ENCODE measurements around the gene RPL22L1. TPM values are rescaled to one million over a fixed set of nuclear protein-coding genes. Genes with fewer than 3 reads are reported as not detected.
"Not testable (repeated sequence)": the region's sequence is repeated elsewhere in the genome, so short reads cannot be mapped to it uniquely, and the experiment has no call there.

RPL22L1 gene
- total RNA-seq, 4 donors from 2014 or later: 27.5 to 65.2 (median 29.0) TPM

- Histone ChIP-seq H3K36me3 (no peaks in the 10 kb centered on the region), H3K27ac (no peak overlapping the region), H3K4me1 (no peaks in the 10 kb centered on the region), H3K4me3 (no peak overlapping the region), H3K9me3 (no peaks in the 10 kb centered on the region), H3K27me3 (no peaks in the 10 kb centered on the region)
- DNase-seq: no peak
- TF ChIP-seq, protein P1, sequence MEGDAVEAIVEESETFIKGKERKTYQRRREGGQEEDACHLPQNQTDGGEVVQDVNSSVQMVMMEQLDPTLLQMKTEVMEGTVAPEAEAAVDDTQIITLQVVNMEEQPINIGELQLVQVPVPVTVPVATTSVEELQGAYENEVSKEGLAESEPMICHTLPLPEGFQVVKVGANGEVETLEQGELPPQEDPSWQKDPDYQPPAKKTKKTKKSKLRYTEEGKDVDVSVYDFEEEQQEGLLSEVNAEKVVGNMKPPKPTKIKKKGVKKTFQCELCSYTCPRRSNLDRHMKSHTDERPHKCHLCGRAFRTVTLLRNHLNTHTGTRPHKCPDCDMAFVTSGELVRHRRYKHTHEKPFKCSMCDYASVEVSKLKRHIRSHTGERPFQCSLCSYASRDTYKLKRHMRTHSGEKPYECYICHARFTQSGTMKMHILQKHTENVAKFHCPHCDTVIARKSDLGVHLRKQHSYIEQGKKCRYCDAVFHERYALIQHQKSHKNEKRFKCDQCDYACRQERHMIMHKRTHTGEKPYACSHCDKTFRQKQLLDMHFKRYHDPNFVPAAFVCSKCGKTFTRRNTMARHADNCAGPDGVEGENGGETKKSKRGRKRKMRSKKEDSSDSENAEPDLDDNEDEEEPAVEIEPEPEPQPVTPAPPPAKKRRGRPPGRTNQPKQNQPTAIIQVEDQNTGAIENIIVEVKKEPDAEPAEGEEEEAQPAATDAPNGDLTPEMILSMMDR (IDR thresholded peaks at IDR 0.05): no peak
- TF ChIP-seq POLR2A (IDR thresholded peaks at IDR 0.05): no peak
Measured at GRCh38 chr3:170889630-170890029, 19.6 kb upstream of the RPL22L1 start.

- H3K4me3 ChIP-seq: no peak overlapping the region
- H3K36me3 ChIP-seq: no peaks in the 10 kb centered on the region
- no peaks in the 10 kb centered on the region for H3K9me3 ChIP-seq
- DNase-seq: no peak
- no peak overlapping the region for H3K27ac ChIP-seq
- no peaks in the 10 kb centered on the region for H3K27me3 ChIP-seq
- no peaks in the 10 kb centered on the region for H3K4me1 ChIP-seq
- TF ChIP-seq, protein P1 (IDR thresholded peaks at IDR 0.05): no peak
- TF ChIP-seq POLR2A (IDR thresholded peaks at IDR 0.05): no peak
Measured at GRCh38 chr3:170889132-170889531, 19.1 kb upstream of the RPL22L1 start.

DNA sequence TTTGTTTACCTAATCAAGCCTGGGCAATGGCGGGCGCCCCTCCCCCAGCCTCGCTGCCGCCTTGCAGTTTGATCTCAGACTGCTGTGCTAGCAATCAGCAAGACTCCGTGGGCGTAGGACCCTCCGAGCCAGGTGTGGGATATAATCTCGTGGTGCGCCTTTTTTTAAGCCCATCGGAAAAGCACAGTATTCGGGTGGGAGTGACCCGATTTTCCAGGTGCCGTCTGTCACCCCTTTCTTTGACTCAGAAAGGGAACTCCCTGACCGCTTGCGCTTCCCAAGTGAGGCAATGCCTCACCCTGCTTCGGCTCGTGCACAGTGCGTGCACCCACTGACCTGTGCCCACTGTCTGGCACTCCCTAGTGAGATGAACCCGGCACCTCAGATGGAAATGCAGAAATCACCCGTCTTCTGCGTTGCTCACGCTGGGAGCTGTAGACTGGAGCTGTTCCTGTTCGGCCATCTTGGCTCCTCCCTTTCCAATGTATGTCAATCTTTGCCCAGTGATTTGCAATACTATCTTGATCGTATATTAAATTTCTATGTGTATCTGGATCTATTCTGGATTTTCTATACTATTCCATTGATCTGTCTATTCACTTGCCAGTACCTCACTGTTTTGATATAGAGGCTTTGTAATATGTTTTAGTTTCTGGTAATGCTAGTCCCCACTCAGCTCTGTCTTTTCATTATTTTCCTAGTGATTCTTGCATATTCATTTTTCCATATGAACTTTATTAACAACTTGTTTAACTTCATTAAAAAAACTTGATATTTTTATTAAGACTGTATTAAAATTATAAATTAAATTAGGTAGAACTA lies 14.3 kb upstream of the RPL22L1 start:
- not testable (repeated sequence) for H3K27ac ChIP-seq, H3K27me3 ChIP-seq, H3K4me3 ChIP-seq, H3K4me1 ChIP-seq, H3K36me3 ChIP-seq, DNase-seq, H3K9me3 ChIP-seq

DNA sequence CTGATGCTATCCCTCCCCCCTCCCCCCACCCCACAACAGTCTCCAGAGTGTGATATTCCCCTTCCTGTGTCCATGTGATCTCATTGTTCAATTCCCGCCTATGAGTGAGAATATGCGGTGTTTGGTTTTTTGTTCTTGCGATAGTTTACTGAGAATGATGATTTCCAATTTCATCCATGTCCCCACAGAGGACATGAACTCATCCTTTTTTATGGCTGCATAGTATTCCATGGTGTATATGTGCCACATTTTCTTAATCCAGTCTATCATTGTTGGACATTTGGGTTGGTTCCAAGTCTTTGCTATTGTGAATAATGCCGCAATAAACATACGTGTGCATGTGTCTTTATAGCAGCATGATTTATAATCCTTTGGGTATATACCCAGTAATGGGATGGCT lies 8.7 kb upstream of the RPL22L1 start:
- not testable (repeated sequence) for H3K27ac ChIP-seq, H3K4me3 ChIP-seq, H3K9me3 ChIP-seq, H3K27me3 ChIP-seq, DNase-seq, H3K36me3 ChIP-seq, H3K4me1 ChIP-seq

DNA sequence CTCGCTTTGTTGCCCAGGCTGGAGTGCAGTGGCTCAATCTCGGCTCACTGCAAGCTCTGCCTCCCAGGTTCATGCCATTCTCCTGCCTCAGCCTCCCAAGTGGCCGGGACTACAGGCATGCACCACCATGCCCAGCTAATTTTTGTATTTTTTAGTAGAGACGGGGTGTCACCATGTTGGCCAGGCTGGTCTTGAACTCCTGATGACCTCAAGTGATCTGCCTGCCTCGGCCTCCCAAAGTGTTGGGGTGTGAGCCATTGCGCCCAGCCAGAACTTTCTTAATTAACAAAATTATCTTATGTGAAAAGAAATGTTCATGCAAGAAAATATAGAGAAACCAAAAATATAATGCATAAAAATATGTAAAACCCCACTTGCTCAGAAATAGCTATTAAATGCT lies 7.3 kb upstream of the RPL22L1 start:
- H3K9me3 ChIP-seq, H3K27me3 ChIP-seq, H3K4me3 ChIP-seq, H3K4me1 ChIP-seq, H3K27ac ChIP-seq, DNase-seq, H3K36me3 ChIP-seq: not testable (repeated sequence)

DNA sequence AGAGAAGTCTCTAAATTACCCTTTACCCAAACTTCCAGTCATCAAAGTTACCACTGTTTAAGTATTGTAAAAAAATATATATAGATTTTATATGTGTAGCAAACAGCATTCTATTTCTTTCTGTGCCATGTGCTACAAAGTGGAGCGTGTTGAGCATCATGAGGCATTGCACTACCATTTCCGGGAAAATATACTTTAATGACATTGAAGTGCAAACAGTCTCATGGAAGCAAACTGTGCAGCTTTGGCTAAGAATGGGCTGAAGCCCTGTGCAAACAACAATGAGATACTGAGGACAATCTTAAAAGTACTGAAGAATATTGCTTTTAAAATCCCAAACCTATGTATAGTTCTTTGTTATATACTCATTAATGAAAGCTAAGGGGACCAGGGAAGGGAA lies 6.5 kb upstream of the RPL22L1 start:
- no peak overlapping the region for H3K27ac ChIP-seq
- no peak for DNase-seq
- H3K4me1 ChIP-seq: no peaks in the 10 kb centered on the region
- H3K27me3 ChIP-seq: no peaks in the 10 kb centered on the region
- no peak for TF ChIP-seq POLR2A (IDR thresholded peaks at IDR 0.05)
- TF ChIP-seq, protein P1 (IDR thresholded peaks at IDR 0.05): no peak
- no peaks in the 10 kb centered on the region for H3K9me3 ChIP-seq
- H3K36me3 ChIP-seq: no peaks in the 10 kb centered on the region
- H3K4me3 ChIP-seq: no peak overlapping the region

GRCh38 chr3:170869239-170869590 lies 780 bp downstream of the RPL22L1 start:
- no peak for DNase-seq
- Histone ChIP-seq H3K27ac (peak overlapping the region; percentile 78 to 87 (median 87)), H3K9me3 (no peaks in the 10 kb centered on the region), H3K36me3 (peaks cover 0 to 29% (median 0%) of the 10 kb centered on the region in 3 donors), H3K4me3 (peak overlapping the region; percentile 53 to 71 (median 68)), H3K27me3 (no peaks in the 10 kb centered on the region), H3K4me1 (peaks cover 0 to 23% (median 9%) of the 10 kb centered on the region in 4 donors)
- TF ChIP-seq POLR2A (IDR thresholded peaks at IDR 0.05): no peak
- TF ChIP-seq, protein P1 (IDR thresholded peaks at IDR 0.05): no peak

Data from Peyer's patch (tissue), 4 donors.